CD4-positive, alpha-beta T cell treated with Interleukin-21 for 1 hour (primary cell): ENCODE results near the gene CDAN1.
"Not testable (repeated sequence)": the region's sequence is repeated elsewhere in the genome, so short reads cannot be mapped to it uniquely, and the experiment has no call there.

Source experiments
- DNase-seq: peaks from one replicate; pipeline ENCODE4 v3.0.0-alpha.2; 2020

The CDAN1 gene

DNA sequence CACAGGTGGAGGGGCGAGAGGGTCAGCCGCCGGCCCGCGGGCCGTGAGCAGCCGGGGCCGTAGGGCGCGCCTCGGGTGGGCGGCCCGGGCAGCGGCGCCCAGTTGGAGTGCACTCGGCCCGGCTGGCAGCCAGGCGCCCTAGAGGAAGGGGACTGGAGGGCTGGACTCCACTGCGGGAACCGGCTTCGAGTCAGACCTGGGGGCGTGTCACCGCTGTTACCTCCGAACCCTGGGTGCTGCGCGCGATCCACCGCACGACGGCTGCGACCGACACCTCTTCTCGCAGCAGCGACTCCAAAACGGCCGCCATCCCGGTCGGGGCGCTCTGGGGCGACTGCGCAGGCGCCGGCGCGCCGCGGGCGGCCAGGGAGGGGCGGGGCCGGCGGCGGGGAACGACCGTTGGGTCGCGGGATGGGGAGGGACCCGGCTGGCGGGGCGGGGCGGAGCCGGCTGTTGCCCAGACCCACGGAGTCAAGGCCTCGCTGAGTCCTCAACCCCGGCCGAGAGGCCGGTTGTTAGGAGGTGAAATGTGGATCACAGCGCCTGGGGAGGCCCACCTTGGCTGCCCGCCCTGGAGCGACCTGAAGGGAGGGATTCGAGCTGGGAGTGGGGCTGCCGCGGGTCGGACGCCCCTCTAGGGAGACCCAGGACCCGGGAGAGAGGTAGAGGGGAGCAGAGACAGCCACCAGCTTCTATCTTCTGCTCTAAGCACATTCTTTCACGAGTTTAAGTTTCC is at the start of gene CDAN1:
Gene CDAN1, minus strand, starts transcription at position 336 of the 736 bp plus-strand sequence. Its CDS starts 26 bp downstream, at position 310.
- DNase-seq = peak; percentile 95

DNA sequence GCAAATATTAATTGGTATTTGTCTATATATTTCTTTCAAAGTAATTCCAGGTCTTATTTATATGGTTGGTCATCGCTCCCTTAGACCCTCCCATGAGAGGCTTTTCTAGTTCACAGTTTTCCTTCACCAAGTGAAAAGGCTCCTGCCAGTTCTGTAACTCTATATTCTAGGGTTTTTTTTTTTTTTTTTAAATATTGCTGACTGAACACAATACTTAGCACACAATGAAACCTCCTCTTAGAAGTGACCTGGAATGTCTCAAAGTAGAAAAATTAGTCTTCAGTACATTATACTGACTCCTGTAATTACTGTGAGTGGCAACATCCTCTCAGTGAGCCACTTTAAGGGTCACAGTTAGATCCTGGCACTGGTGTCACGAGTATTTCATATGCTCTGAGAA is 48.6 kb upstream of the CDAN1 start:
- DNase-seq = no peak

GRCh38 chr15:42784705-42785104 is 47.8 kb upstream of the CDAN1 start:
- no peak for DNase-seq

GRCh38 chr15:42782716-42783115 is 45.8 kb upstream of the CDAN1 start:
- no peak for DNase-seq

GRCh38 chr15:42775416-42775815 is 38.5 kb upstream of the CDAN1 start:
- DNase-seq = no peak

DNA sequence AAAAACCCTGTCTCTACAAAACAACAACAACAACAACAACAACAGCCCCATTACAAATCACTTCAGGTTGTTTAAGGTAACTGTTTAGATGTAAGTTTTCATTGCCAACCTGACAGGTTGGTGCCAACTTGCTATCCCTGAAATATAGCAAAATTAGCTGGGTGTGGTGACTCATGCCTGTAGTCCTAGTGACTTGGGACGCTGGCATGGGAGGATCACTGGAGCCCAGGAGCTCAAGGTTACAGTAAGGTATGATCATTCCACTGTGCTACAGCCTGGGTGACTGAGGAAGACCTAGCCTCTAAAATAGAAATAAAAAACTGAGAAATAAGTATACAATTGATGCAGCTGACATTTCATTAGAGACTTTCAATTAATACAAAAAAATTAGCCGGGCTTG is 36.0 kb upstream of the CDAN1 start:
- DNase-seq = no peak

- no peak for DNase-seq
Measured at GRCh38 chr15:42772144-42772543, 35.2 kb upstream of the CDAN1 start.

DNA sequence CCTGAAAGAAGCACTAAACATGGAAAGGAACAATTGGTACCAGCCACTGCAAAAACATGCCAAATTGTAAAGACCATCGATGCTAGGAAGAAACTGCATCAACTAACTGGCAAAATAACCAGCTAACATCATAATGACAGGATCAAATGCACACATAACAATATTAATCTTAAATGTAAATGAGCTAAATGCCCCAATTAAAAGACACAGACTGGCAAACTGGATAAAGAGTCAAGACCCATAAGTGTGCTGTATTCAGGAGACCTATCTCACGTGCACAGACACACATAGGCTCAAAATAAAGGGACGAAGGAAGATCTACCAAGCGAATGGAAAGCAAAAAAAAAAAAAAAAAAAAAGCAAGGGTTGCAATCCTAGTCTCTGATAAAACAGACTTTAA is 29.2 kb upstream of the CDAN1 start:
- DNase-seq = not testable (repeated sequence)

GRCh38 chr15:42764154-42764731 is 27.3 kb upstream of the CDAN1 start:
- DNase-seq = not testable (repeated sequence)

DNA sequence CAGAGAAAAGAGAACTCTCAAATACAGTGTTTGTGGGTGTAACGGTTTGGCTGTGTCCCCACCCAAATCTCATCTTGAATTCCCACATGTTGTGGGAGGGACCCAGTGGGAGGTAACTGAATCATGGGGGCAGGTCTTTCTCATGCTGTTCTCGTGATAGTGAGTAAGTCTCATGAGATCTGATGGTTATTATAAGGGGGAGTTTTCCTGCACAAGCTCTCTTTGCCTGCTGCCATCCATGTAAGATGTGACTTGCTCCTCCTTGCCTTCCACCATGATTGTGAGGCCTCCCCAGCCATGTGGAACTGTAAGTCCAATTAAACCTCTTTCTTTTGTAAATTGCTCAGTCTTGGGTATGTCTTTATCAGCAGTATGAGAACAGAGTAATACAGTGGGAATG is 24.9 kb upstream of the CDAN1 start:
- not testable (repeated sequence) for DNase-seq

DNA sequence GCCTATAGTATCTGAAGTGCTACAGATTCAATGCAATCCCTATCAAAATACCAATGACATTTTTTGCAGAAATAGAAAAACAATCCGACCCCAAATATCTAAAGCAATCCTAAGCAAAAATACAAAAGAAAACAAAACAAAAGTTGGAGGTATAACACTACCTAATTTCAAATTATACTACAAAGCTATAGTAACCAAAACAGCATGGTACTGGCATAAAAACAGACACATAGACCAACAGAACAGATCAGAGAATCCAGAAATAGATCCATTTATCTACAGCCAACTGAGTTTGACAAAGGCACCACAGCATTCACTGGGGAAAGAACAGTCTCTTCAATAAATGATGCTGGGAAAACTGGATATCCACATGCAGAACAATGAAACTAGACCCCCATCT is 23.8 kb upstream of the CDAN1 start:
- DNase-seq = no peak

- no peak for DNase-seq
Measured at GRCh38 chr15:42759093-42759492, 22.2 kb upstream of the CDAN1 start.

GRCh38 chr15:42750306-42750705 is 13.4 kb upstream of the CDAN1 start:
- no peak for DNase-seq

GRCh38 chr15:42749266-42749665 is 12.3 kb upstream of the CDAN1 start:
- DNase-seq = no peak

DNA sequence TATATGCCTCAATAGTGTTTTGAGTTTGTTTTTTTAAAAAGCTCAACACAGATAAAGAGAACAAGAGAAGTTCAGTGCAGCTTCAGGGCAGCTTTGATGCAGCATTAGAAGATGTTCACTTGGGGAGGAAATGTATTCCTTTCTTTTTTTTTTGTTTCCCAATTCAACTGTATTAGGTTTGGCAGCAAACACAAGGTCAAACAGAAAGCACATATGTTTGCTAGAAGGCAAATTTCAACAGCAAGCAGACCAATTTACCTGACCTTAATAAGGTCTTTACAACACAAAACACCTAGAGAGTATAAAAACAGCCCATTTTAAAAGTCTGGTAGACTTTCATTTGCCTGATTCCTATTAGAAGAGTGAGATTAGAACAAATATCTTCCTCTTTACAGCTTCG is 7.3 kb upstream of the CDAN1 start:
- no peak for DNase-seq

DNA sequence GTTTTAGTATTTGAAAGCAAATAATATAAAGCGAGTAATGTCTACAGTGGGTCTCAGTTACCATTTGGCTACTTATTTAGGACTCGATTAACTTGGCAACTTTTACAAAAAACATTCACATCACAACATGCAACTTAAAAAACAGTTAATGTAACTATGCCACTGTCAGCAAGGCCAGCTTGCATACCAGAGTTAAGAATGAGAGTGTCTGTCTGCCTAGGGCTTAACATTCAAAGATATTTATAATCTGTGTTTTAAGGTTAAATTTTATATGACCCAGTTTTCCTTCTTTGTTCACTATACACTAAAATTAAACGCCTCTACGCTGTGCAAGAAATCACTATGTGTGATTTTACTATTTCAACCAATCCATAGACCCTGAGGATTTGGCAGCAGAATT is 5.2 kb upstream of the CDAN1 start:
- DNase-seq = no peak

- DNase-seq = no peak
Measured at GRCh38 chr15:42741710-42742109, 4.8 kb upstream of the CDAN1 start.

GRCh38 chr15:42737529-42738328 is 801 bp upstream of the CDAN1 start:
- DNase-seq = no peak

- DNase-seq = no peak
Measured at GRCh38 chr15:42736178-42736792, 643 bp downstream of the CDAN1 start.

GRCh38 chr15:42735382-42736165 is 1.4 kb downstream of the CDAN1 start:
- no peak for DNase-seq

DNA sequence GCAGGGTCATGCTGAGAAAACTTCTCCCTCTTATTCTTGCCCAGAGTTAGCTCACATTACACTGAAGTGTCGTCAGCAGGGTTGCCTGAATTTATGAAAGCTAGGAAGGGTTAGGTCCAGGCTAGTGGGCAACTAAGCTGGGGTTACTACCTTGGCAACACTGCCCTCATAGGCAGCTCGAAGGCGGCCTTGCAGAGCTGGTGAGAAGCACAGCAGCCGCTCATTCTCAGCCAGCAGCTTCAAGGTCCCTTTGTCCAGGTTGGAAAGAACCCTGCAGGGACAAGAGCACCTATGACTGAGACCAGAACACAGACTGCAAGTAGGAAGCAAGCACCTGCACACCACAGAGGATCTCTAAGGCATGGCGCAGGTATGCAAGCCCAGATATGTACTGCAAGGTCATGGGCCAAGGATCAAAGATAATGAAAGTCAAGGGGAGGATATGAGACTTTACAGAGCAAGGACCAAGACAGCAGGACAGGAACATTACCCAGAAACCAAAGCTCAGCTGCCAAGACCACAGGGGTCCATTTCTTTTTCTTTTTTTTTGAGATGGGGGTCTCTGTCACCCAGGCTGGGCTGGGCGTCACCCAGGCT is 2.8 kb downstream of the CDAN1 start:
- DNase-seq = no peak

DNA sequence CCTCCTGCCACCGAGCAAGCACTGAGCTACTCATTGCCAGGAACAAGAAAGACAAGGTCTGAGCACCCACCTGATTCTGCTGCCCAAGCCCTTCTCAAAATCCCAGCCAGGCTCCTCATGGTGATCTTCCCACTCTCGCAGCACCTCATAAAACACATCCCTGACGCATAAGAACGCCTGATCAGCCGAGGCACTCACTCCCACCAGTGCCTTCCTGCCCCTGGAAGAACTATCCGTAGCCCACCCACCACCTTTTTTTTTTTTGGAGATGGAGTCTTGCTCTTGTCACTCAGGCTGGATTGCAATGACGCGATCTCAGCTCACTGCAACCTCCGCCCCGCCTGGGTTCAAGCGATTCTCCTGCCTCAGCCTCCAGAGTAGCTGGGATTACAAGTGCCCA is 3.9 kb downstream of the CDAN1 start:
- no peak for DNase-seq
